ENCODE results near the gene SLC15A3.

- TF ChIP-seq CTCF (conservative IDR thresholded peaks at IDR 0.05; ENCODE audit: low read length) (no peak), EZH2phosphoT487 (IDR thresholded peaks at IDR 0.05; ENCODE audit: borderline replicate concordance, low read depth, low read length) (no peak)
Observed at GRCh38 chr11:60966890-60967289, 14.9 kb upstream of the SLC15A3 start.

All from OCI-LY7 (cell line).